ENCODE results near the gene MALRD1.

GRCh38 chr10:19531324-19531723 lies 482.7 kb downstream of the MALRD1 start:
- TF ChIP-seq SIN3A (IDR thresholded peaks at IDR 0.05; ENCODE audit: borderline replicate concordance, insufficient read depth, low read length) (no peak), POLR2AphosphoS5 (IDR thresholded peaks at IDR 0.05; ENCODE audit: low read depth, low read length) (no peak), TAF1 (IDR thresholded peaks at IDR 0.05; ENCODE audit: borderline replicate concordance, insufficient read depth, low read length) (no peak)

Measured in PFSK-1 (cell line).